GM03348 (cell line): ENCODE measurements around the gene NEURL1.

Experiments used
- DNase-seq: peaks from one replicate; pipeline ENCODE4 v3.0.0; 2012; ENCODE audit warnings: low spot score

Gene NEURL1, protein sequence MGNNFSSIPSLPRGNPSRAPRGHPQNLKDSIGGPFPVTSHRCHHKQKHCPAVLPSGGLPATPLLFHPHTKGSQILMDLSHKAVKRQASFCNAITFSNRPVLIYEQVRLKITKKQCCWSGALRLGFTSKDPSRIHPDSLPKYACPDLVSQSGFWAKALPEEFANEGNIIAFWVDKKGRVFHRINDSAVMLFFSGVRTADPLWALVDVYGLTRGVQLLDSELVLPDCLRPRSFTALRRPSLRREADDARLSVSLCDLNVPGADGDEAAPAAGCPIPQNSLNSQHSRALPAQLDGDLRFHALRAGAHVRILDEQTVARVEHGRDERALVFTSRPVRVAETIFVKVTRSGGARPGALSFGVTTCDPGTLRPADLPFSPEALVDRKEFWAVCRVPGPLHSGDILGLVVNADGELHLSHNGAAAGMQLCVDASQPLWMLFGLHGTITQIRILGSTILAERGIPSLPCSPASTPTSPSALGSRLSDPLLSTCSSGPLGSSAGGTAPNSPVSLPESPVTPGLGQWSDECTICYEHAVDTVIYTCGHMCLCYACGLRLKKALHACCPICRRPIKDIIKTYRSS

DNA sequence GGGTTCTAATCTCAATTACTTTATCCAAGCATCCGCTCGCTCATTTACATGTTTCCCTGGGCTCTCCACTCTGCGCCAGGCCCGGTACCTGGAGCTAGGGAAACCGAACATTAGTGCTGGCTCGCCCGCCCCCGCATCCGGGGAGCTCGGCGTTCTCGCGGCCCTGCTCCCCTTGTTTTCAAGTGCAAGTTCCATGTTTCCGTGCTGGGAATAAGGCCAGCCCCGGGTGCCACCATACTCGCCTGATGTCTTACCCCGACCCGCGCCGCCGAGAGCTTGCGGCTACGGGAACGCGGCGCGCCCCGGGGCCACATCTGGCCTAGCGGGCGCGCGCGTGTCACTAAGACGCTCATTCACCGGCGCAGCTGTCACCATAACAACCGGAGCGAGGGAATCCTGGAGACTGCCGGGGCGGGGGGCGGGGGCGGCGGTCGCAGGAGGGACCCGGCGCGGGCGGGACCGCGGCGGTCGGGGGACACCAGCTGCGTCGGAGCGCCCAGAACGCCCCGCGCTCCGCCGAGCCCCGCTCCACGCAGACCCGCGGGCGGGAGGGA lies at the start of gene NEURL1:
TSS of gene NEURL1 (plus strand) at position 344 of the 554 bp plus-strand sequence. CDS start 683 bp downstream, outside the sequence.
- DNase-seq = peak; percentile 51

DNA sequence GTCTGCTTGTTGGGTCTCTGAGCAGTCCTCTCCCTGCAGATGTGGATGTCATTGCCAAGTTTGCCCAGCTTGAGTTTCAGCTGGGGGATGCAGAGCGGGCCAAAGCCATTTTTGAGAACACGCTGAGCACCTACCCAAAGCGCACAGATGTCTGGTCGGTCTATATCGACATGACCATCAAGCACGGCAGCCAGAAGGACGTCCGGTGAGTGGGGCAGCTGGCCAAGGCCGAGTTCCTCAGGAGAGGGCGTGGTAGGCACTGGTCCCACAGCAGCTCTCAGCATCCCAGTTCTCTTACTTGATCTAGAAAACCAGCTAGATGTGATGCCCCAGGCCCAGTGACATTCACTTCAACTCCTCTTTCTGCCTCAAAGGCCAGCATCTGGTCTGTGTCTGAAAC lies 49.0 kb upstream of the NEURL1 start:
- no peak for DNase-seq

DNA sequence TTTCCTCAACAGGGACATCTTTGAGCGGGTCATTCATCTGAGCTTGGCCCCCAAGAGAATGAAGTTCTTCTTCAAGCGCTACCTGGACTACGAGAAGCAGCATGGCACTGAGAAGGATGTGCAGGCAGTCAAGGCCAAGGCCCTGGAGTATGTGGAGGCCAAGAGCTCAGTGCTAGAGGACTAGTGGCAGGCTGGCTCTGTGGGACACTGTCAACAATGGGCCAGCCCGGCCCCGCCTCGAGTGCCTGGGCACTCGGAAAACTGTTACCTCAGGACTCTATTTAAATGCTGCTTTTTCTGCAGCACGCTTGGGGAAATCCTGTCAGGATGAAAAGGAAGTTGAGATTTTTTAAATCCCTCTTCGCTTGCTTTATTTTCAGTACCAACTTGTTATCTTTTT lies 48.1 kb upstream of the NEURL1 start:
- no peak for DNase-seq

DNA sequence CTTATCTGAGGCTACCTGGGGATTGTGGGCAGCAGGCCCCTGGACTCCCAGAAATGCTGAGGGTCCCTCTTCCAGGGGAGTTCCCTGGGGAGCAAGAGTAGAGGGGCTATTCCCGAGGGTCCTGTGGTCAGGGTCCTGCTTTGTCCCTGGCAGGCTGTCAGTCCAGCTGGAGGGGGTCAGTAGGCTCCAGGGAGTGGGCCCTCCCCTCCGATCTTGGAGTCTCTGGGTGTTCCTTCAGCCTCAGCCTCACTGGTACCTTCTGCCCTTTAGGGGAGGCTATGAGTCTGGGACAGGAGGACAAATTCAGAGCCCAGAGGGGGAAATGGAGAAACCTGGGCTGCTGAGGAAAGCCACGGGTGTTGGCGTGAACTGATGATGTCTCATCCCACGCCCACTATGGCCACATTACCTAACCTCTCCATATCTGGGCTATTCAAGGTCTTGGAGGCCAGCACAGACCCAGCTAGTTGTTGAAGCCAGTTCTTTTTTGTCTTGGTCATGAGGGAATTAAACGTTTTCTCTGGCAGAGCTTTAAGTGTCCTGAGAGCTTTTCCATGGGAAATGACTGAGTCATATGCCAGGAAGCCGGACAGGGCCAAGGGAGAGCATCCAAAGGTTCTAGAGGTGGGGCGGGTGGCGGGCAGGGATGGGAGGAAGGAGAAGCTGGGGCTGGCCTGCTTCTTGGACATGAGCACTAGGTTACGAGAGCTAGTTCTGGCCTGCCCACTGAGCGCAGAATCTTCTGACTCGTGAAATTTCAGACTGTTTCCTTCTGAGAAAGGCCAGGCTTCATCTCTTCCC lies 47.5 kb upstream of the NEURL1 start:
- DNase-seq = peak; percentile 75

DNA sequence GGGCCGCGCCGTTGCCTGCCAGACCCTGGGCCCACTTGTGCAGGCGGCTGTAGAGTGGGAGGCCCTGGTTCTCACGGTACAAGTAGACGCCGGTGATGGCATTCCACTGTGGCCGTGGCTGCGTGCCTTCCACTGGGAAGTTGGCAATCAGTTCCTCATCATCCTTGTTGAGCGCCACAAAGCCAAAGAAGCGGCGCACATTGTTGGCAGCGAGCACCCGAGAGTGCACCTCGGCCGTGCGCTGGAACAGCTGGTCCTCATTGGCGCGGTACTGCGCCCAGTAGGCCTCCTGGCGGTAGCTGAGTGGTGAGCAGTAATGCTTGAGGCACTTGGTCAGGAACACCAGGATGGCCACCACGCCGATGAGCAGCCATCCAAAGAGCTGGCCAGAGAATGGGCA lies 46.3 kb upstream of the NEURL1 start:
- no peak for DNase-seq

DNA sequence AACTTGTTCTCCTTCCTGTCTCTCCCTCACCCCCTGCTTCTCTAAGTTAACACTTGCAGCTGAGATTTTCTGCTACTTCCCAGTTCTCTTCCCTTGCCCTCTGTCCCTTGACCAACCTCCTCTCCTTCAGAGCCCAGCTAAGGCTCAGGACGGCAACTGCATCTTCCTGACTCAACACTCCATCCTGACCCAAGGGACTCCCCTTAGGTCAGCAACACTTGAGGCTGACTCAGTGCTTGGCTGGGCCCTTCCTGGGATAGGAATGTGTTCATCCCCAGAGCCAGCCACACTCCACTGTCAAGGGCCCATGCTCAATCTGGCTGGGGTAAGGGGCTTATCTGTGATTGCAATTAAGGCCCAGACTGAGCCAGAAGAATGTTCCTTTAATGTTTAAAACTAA lies 44.8 kb upstream of the NEURL1 start:
- peak; percentile 94 for DNase-seq

DNA sequence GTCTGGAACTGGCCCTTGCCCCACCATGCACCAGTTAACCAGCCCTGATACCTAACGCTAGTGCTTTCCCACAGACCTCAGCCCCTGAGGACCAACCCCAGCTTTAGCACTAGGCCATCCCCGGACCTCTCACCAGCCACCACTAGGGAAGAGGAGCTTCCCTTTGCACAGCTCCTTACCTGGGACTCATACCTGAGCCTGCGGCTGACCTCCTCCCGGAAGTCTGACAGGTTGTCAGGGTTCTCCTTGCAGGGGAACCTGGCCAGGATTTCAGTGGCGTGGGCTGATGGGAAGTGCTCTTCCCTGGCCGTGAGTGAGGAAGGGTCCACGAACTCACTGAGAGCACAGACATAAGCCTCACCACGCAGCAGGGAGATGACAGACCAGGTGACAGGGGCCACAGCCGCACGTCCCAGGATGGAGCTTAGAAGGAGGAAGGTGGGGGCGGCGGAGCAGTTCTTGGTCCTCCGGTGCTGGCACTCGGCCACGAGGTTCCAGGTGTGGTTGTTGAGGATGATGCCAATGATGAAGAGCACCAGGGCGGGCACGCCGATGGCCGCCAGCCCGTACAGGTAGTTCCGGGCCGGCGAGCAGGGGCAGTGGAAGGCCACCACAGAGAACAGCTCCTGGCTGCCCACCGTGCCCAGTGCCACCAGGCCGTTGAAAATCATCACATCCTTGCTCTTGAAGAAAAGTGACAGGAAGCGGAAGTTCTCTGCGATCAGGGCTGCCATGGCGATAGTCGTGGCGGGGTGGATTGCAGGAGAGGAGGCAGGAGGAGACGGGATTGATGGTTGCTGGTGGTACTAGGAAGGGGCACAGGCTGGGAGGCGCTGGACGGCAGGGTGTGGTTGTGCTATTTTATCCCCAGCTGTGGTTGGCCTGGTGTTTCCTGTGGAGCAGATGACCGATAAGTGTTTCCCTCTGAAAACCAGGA lies 44.0 kb upstream of the NEURL1 start:
- no peak for DNase-seq

DNA sequence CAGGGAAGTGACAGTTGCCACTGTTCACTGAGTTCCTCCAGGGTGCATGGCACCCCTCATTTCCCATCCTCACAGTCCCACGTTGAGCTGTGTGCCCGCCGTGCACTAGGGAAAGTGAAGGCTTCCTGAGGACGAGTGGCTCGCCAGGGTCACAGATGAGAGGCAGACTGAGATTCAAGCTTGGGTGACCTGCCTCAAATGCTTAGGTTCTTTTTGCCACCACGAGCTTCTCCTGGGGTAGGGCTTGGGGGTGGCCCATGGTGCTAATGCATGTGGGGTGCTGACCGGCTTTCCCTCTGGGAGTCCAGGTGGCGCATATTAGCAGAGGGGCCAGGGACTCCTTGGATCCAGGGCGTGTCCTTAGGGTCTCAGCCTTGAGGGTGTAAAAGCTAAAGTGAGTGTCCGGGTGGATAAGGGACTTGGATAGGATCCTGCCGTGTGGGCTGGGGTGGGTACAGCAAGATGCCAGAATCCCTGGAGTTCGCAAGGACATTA lies 43.3 kb upstream of the NEURL1 start:
- DNase-seq = no peak

DNA sequence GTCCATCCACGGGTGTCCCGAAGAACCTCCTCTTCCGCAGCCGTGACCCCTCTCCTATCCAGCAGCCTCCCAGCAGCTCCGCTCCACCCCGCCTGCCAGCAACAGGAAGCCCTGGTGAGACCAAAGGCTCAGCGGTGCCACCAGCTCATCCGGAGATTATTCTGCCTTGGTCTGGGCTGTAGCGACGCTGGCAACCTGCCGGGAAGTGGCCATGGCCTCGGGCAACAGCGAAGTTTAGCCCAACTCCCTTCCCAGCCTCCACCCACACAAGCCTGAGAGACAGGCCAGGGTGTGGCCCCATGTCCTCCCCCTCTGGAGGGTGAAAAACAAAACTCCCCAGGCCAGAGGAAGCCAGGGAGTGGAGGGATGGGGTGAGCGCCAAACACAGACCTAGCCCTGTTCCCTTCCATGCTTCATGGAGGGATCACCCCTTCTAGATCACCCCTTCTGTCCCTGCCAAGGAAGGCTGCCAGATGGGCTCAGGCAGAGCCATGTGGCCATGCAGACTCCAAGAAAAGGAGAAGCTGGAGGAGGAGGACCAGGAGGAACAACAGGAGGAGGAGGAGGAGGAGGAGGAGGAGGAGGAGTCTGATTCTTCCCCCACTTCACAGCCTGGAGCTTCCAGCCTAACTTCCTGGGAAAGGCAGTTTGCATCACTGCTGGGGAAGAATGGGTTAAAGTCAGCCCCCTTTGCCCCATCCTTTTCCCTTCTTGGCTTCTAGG lies 42.3 kb upstream of the NEURL1 start:
- peak; percentile 86 for DNase-seq

DNA sequence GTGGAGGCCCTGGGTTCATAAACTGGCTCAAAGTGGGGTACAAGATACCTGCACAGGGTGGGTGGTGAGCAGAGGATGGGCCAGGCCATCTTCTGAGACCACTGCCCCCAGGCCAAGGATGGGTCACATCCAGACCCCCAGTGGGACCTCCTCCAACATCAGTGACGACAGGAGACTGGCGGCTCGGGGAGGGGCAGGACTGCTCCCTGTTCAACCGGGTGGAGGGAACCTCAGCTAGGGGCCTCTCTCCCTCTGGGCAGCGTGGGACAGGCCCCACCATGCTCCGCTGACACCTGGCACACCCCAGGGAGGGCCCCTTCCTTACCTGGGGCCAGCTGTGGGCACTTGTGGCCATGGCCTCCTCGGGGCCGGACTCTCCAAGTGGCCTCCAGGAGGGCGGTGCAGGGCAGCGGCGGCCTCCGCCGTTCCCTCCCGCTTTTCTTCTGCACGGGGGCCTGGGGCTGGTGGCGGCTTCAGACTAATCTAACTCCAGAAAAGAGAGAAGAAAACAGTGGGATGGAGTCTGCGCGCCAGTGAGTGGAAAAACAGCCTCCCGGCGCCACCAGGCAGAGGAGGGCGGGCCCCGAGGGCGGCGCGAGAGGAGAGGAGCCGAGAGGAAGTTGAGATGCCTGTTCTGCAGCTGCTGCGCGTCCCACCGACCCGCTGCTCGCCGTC lies 41.5 kb upstream of the NEURL1 start, which contains the start of gene CALHM2:
TSS of gene CALHM2 (minus strand) at position 540 of the 675 bp plus-strand sequence. CDS start 2,429 bp downstream, outside the sequence.
- peak; percentile 92 for DNase-seq

DNA sequence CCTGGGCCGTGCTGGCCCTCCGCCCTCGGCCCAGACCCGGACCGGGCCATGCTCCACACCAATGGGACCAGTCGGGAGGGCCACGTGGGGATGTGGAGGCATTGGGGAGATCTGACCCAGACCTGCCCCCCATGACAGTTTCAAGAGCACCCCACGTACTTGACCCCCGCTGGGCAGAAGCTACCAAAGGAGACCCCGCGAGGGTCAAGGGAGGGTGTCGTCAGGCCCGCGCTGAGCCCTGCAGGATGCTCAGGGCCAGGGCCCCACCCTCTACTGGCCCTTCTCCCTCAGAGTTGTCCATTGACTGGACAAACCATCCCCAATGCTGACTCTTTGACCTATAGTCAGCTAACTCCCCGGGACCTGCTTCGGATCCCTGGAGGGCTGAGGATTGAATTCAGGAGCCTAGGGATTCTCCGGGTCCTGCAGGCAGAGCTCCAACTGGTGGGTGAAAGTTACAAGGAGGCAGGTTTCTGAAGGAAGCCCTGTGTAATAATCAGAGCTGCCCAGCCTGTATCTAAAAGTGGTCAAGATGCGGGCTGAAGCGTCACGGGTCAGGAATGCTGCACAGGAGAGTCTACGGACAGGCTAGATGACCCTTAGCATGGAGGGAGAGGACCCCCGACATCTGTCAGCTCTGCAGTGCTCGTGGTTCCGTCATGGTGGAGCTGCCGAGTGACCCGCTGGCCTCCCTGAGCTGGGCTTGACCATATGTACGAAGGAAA lies 40.8 kb upstream of the NEURL1 start:
- no peak for DNase-seq

DNA sequence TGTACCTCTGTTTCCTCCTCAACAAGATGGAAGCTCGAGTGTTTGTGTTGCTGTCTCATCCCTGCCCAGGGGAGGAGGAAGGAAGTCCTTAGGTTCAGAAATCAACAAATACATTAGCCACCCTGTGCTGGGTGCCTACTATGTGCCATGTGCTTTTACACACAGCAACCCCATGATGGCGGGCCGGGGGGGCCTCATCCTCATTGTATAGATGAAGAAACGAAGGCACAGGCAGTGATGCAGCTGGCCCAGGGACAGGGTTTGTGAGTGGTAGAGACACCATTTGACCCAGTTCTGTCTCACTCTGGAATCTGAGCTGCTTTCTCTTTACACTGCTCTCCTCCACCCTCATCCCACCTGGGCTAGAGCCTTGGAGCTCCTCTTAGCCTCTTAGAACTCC lies 39.5 kb upstream of the NEURL1 start:
- DNase-seq = no peak

DNA sequence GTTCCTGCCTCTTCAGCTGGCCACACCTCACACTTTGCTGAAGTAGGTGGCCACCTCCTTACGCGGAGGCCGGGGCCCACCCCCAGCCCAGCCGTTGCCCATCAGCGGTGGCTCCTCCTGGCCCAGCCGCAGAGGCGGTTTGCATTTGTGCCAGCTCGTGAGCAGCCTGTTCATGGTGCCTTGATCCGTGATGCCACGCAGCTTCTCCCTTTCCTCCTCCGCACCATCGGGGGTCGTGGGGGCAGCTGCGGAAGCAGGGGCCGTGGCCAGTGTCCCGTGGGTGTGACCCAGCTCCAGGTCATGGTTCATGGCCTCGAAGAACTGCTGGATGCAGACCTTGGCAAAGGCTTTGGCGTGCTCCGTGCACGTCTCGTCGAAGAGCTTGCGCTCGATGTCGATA lies 38.3 kb upstream of the NEURL1 start:
- no peak for DNase-seq

DNA sequence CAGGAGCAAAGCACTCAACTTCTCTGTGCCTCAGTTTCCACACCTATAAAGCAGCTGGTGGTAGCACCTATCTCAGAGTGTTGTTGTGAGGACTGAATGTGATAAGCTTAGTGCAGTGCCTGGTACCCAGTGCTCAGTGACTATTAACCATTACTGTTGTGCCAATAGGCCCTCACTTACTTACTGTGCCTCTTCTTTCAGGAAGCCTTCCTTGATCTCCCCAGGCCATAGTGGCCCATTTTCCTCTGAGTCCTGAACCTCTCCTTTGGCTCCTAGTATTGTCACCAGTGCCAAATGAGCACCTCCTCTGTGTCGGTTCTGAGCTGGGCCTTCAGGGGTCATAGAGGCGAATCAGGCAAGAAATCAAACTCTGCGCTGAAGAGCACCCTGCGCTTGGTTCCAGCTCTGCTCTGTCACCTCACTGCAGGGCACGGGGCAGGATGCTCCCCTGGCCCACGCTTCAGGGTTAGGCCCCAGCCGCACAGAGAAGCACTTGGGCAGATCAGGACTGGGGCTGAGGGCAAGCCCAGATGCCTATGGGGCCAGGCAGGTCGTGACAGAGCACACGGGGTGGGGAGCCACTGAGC lies 37.3 kb upstream of the NEURL1 start:
- DNase-seq = no peak

DNA sequence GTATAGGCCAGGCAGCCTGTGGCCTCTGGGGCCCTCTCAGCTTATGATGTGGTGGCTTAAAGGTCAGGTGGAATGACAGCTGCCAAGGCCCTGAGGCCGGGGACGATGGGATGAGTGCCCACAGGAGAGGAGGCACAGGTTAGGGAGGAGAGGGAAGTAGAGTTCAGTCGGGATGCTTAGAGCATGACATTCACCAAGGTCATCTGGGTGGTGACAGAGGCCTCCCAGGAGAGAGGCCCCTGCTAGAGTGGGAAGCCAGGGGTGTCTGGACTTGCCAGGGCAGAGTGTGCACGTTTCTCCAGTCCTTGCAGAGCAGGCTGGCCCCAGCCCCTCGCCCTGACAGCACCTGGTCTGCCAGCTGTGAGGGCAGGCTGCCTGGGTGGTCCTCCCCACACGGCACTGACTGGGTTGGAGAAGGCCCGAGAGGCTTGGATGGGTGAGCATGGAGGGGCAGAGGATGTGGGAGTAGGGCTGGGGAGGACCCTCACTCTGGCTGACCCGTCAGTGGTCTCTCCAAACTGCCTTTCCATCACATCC lies 36.3 kb upstream of the NEURL1 start:
- DNase-seq = no peak

DNA sequence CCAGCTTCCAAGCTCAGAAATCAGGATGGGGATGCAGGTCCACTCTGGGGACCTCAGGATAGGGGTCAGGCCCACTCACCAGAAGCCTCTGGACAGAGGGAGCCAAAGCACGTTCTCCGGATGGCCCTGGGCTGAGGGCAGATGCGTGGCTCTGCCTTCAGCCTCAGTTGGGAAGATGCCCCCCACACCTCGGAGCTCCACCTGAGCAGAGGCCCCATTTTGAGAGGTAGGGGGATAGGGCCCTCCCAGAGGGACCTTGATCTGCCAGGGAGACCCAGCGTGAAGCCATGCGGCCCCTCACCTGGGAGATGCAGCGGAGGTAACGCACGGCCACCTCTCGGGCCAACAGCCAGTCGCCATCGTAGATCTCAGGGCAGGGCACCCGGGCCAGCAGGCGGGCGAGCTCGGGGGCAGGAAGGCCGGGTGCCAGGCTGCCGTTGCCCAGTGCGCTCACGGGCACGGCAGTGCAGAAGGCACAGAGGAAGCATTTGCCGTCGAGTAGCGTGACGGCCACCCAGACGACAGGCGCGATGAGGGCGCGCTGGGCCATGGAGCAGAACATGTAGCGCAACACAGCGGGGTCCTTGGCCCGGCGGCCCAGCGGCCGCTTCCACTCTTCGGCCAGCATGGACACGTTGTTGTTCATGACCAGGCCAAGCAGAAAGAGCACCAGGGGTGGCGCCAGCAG lies 35.5 kb upstream of the NEURL1 start:
- DNase-seq = no peak

DNA sequence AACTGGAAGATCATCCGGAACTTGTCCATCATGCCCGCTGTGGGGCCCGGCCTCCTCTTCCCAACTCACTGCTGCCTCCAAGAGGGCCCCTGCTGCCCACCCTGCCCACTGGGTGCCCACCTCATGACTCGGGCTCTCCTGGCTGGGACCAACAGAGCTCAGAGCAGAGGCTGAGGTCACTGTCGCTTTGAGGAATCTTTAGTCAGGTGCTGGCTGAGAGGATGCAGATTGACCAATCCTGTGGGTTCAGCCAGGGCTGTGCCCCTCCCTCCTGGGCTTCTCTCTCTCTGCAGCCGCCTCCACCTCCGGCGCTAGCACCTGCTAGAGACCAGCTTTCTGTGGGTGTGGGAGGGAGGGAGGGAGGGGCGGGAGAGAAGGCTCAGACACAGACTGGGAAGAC lies 34.8 kb upstream of the NEURL1 start, which contains the start of gene CALHM1:
TSS of gene CALHM1 (minus strand) at position 181 of the 400 bp plus-strand sequence. CDS start at position 32, 149 bp downstream.
- no peak for DNase-seq

DNA sequence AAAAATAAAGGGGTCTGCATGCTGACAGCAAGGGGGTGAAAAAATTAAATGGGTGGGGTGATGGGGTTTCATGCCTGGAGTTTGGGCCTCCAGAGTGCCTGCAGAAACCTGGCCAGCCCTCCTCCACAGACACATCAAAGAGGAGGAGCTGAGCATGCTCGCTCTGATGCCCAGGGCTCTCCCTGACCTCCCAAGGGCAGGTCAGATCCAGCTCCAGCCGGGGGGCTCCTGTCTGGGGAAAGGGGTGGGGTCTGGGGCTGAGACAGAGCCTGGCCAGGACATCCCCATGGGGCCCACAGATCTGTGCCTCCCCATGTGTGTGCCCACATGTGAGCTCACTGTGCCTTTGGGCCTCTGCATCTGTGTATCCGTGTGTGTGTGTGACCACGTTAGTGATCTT lies 33.9 kb upstream of the NEURL1 start:
- DNase-seq = no peak
